Stimulated activated CD4-positive, alpha-beta T cell treated with anti-CD3 and anti-CD28 coated beads, Interleukin-1b, Interleukin-23, amount 100 ng/mL, for 24 hours (primary cell): ENCODE results near the gene GPX1.

Source experiments
- DNase-seq, 4 experiments: peaks; one replicate each; pipeline ENCODE4 v3.0.0-alpha.2; 2020; ENCODE audit warnings: low read depth in 4 of 4, low spot score in 1 of 4

Gene GPX1

GRCh38 chr3:49313896-49314688, 44.1 kb downstream of the GPX1 start:
- no peak for DNase-seq

GRCh38 chr3:49311283-49311682, 46.9 kb downstream of the GPX1 start:
- no peak for DNase-seq

DNA sequence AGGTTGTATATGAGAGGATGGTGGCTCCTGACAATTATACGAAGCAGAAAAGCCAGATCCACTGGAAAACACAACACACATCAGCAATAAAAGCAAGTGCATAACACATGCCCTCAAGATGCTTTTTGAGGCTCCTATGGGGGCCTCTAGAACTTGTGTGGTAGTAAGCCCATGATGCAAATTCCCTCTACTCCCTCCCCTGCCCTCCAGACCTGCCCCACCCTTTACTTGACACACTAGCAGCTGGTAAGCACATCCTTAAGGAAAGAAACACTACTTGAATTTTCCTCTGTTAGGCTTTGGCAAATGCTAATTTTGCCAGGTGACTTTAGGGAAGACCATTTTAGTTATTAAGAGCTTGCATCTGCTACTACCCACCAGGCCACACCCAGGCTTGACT, 47.5 kb downstream of the GPX1 start:
- no peak for DNase-seq
